ENCODE measurements around the gene EXO1.
"Not testable (repeated sequence)": the region's sequence is repeated elsewhere in the genome, so short reads cannot be mapped to it uniquely, and the experiment has no call there.

Gene EXO1

DNA sequence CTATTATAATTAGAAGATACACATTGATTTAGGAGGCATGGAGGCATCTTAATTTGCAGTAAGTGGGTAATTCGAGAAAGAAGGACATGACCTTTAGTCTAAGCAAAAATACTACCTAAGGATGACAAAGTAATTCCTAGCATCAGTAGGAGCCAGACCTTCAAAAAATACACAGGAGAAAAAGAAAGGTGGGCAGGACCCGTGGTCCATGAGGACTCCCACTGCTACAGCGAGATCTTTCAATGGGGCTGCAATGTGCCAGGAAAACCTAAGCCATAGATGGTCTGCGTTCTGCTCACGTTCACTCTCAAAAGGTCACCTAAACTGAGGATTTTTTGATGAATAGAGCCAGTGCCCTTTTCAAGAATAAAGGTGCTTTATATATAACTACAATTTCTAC, 10.6 kb upstream of the EXO1 start:
- no peak for DNase-seq

DNA sequence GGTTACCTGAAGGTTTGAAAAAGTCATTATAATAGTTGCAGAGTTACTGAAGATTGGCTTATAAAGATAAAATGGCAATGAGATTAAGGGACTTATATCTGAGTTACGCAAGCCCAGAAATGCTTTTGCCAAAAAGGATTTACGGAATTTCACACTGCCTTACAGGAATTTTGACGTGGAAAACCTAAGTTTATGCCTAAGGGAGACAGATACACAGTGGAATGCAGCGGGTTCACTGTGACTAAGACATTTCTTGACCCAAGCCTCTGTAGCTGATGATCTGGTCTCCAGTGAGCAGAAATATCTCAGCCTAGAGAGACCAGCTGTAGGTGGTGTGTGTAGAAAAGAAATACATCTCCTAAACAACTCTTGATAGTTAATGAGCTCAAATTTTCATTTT, 10.1 kb upstream of the EXO1 start:
- DNase-seq, result no peak

DNA sequence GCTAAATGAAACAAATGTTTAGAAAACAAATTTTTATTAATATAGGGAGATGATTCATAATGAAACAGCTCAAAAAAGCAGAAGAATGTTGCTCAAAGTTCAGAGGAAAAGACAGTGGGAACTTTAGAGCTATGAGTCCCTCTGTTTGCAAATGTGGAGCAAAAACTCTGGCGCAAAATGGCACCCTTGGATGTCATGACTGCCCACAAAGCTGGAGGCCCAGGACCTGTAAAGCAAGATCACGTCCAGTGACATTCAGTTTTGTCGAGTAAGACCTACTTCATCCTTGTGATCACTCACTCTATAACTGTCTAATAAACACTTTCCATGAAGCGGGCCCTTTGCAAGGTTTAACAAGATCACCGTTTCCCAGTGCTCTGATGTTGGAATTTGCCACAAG, 9.1 kb upstream of the EXO1 start:
- no peak for DNase-seq

DNA sequence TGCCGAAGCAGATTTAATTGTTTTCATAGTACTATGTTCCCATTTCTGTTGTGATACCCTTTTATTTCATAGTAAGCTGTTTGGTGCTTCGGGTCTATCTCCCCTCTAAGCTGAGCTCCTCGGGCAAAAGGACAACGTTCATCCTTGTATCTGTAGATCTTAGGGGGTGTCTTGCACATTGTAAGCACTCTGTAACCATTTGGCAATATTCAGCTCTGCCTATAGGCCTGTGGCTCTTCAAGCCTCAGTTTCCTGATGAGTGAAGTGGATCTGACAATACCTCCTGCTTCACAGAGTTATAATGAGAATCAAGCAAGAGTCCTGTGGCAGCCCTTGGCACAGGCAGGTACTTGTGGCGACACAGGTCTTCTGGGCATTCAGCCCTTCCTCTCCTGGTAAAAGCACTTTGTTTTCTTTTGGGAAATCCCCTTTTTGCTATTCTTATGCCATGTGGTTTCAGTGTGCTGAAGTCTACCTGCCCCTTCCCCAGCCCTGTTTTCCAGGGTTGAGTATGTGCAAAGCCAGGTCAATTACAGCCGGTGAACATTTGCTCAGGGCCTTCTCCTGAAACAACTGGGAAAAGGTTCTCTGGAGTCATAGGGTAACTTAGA, 8.5 kb upstream of the EXO1 start:
- no peak for DNase-seq

DNA sequence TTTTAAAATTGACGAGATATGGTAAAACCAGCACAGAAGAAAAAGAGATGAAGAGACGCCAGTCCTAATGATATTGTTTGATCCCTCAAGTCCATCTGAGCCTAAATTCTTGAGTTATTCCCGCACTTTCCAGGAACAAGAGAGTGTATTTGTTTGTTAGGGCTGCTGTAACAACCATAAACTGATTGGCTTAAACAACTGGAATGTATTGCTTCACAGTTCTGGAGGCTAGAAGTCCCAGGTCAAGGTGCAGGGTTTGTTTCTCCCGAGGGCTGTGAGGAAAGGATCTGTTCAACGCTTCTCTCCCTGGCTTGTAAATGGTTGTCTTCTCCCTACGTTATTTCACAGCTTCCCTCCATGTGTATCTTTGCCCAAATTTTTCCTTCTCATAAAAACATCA, 7.8 kb upstream of the EXO1 start:
- no peak for DNase-seq

DNA sequence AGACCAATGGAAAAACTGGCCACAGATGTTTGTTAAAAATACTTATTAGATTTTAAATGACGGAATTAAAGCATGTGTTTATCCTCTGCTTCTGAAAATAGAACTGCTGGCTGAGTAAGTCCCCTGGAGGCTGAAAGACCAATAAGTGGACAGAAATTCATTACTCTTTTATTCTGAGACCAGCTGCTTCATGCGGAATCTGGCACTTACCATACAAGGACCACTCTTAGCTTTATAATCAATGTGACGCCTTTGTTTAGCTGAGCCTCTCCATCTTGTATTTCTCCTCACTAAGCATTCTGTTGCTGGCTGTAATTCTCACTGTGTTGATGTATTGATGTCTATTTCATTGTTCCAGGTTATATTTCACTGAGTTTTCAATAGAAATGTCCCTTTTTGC, 6.3 kb upstream of the EXO1 start:
- DNase-seq, result no peak

DNA sequence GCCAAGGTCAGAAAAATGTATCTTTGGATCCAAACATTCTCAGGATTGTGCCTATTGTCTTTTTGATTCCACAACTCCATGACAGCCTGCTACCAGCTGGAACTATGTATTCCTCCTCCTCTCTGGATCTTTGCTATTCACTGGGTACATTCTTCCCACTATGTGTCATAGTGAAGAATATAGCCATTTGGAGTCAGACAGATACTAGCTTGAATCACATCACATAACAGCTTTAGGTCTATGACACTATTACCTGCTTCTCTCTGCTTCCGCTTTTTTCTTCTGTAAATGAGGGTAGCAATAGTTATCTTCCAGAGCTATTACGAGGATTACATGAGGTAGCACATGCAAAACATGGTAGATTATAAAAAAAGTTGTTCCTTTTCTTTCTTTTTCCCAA, 5.4 kb upstream of the EXO1 start:
- DNase-seq, result no peak

DNA sequence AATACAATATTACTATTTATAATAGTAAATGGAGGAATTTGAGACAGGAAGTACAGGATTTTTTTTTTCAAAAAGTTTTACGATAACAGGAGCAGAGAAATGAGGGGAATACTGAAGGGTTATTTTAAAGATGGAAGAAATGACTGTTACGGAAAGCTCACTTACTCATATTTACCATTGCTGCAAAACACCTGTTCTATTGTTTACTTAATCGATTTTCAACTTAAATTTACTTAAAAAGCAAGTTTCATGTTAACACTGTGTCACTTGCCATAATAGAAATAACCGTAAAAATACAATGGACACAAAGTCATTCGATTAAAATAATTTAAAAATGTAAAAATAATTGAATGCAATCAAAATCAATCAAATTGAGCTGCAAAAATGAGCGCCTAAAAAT, 3.4 kb upstream of the EXO1 start:
- no peak for DNase-seq

DNA sequence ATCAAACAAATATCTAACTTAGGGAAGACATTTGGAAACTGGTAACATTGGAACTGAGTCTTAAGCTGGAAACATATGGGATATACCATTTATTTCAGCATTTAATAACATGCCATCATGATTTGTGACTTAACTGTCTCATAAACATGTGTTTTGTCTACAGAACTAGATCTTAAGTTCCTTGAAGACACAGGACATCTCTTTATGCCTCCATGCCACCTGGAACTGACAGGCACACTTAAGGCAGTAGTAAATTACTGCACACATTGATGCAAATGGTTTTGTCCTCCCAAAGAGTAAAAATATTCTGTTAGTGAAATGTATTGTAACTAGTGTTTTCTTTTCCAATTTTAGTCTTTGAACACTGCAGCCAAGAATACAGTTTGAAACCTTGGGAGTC, 1.6 kb upstream of the EXO1 start:
- no peak for DNase-seq

DNA sequence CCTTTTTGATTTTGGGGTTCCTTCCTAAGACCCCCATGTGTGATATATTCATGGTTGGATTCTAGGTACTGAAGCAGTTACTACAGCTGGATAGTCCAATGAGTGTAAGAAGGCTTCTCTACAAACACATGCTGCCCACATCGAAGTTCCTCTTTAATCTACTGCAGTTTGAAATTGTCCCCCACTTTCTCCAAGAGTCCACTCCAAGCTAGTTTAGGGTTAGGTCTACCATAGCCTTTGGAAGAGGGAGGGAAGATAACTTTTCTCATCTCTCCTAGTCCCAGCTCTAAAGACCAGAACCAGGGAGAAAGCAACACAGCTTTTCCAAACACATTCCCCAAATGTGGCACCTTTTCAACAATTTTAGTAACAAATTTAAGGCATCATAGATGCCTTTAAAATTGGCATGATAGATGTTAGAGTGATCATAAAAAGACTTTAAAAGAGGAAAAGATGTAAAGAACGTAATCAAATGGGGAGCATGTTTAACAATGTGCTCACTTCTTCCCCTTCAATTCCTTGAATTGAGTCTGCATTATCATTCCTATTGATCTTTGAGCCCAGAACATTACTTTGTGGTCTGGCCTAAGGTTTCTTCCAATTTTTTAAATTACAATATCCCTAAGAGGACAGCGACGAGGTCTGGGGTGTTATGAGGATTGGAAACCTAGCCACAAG, 1.0 kb upstream of the EXO1 start:
- no peak for DNase-seq

DNA sequence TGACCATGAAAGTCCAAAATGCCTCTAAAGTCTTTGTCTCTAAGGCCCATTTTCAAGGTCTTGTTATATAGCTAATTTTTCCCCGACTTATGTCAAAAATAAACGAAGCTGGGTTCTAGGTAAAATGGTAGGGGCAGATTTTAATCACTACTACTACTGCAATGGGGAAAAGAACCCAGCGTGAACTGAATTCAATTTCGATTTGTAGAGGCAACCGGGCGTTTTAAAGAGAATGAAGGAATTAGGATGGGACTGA, 536 bp upstream of the EXO1 start:
- no peak for DNase-seq

DNA sequence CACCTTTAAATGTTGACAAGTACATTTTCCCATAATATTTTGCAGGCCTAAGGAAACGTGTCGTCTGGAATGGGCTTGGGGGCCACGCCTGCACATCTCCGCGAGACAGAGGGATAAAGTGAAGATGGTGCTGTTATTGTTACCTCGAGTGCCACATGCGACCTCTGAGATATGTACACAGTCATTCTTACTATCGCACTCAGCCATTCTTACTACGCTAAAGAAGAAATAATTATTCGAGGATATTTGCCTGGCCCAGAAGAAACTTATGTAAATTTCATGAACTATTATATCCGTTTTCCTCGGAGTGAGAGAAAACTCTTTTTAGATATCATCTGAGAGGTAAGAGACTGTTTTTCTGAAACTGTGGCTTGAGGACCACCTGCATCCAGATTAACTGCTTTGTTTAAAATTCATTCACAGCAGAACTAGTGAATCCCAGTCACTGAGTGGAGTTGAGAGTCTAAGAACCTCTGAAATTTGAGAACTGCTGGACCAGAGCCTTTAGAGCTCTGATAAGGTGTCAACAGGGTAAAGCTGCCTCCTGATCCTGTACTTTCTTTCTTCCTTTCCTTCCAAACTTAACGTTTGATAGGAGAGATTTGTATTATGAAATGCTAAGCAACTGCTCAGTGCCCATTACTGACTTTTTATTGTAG, 811 bp downstream of the EXO1 start:
- DNase-seq, result no peak

DNA sequence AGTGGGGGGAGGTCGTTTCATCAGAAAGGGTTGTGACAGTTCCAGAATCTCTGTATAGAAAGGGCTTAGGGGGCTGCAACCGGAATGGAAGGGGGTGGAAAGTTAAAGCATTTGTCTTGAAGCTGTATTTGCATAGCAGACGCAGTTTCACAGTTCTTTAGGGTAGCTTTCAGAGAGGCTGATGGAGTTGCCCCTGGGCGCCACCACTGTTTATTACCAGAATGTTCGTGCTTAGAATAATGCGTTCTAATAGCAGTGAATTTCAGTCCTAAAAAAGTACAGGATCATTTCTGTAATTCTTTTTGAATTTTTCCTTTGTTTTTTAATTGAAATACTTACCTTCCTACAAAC, 1.3 kb downstream of the EXO1 start:
- DNase-seq, result no peak

DNA sequence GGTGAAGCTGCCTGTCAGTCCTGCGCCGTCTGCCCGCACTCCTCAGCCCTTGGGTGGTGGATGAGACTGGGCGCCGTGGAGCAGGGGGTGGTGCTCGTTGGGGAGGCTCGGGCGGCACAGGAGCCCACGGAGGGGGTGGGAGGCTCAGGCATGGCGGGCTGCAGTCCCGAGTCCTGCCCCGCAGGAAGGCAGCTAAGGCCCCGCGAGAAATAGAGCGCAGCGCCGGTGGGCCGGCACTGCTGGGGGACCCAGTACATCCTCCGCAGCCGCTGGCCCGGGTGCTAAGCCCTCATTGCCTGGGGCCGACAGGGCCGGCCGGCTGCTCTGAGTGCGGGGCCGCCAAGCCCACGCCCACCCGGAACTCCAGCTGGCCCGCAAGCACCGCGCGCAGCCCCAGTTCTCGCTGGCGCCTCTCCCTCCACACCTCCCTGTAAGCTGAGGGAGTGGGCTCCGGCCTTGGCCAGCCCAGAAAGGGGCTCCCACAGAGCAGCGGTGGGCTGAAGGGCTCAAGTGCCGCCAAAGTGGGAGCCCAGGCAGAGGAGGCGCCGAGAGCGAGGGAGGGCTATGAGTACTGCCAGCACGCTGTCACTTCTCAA, 7.6 kb downstream of the EXO1 start:
- DNase-seq, result not testable (repeated sequence)

DNA sequence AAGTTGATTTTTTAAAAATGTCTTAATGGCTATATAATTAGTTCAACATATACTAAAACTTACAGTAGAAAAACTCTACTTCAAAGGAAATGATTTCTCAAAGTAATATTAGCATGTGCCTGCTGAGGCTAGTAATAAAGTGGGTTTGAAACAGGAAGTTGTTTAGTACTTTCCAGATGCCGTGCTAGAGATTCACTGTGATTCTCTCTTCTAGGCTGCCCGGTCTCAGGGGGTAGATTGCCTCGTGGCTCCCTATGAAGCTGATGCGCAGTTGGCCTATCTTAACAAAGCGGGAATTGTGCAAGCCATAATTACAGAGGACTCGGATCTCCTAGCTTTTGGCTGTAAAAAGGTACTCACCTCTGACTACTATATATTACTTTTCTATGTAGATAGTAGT, 9.1 kb downstream of the EXO1 start:
- DNase-seq, result no peak

DNA sequence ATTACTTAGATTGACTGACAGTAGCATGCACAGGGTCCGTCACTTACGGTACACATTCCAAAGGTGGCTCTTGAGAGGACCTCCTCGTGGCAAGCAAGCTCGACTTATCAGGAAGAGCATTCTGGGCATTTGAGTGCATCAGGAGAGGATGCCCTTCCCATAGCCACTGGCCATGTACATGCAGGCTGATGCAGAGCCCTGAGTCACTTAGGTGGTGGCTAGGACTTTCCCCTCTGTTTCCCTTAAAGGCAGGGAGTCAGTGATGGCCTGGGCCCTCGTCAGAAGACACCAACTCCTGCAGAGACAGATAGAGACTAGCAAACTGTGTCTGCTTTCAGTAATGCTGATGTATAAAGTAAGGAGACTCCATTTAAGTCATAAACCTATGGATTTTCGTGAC, 12.9 kb downstream of the EXO1 start:
- DNase-seq, result no peak

DNA sequence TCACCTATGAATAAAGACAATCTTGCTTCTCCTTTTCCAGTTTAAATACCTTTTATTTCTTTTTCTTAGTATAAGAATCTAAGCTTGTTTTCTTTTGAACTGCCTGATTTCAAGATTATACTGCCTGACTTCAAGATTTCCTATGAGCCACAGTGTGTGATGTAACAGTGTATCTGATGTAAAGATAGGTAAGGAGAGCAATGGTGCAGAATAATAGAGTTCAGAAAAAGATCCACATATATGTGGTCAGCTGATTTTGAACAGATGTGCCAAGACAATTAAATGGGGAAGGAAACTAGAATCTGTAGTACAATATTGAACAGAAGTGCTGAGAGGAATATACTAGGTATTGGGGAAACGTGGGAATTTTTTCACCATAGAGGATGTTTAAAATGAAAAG, 21.0 kb downstream of the EXO1 start:
- no peak for DNase-seq

DNA sequence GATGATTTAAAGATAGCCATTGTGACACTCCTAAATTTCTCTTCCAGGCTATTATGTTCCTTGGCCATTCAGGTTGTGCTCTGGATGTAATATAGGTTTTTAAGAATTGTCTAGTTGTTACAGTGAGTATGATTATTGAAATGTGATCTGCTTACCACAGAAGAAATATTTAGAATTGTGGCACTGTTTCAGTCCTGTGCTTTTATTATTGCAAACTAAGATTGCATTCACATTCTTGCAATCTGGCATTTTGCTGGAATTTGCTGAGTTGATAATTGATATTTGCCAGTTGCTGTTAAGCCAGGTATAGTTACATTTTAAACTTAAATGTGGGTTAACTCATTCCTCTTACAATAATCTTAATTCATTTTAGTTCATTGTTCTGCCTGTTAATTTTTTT, 22.3 kb downstream of the EXO1 start:
- DNase-seq, result no peak

DNA sequence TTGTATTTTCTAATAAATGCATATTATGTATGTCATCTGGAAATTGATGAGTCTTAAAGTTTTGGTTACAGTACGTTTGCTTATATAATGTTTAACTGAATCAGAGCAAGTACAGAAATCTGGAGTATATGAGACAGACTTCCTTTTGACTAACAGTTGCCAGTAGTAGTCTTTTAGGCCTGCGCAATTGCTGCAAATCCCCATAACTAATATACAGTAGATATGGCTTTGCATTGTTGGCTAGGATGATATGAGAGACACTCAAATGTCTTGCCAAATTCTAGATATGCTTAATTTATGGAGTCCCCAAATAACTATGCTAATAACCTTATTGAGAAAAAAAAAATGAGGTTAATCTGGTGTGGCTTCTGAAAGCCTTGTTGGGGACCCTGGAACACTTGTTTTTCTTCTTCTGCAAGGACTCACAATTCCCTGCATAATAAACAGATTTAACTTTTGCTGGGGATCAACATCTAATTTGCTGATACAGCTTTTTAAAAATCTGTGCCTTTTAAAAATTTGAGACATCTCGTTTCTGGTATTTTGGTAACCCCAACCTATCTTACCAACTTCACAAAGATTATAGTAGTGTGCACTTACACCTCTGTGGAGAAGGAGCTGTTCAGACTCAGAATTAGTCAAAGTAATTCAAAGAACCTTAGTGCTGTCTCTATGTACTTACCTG, 22.9 kb downstream of the EXO1 start:
- no peak for DNase-seq

DNA sequence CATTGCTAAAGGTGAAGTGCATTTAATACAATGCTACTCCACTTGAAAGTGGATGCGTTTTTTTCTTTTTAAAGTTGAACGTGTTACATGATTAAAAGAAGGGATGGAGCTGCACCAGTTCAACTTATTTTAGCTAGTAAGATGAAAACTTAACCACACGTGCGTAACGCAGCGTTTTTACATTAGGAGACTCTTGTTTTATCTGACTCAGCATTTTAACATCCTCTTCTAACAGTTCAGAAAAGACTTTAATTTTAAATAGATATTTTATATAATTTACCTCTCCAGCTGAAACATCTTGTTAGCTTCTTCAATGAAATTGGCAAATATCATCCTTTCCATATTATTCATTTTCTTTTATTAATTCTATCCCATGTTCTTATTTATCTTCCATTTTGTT, 33.4 kb downstream of the EXO1 start:
- DNase-seq, result no peak

DNA sequence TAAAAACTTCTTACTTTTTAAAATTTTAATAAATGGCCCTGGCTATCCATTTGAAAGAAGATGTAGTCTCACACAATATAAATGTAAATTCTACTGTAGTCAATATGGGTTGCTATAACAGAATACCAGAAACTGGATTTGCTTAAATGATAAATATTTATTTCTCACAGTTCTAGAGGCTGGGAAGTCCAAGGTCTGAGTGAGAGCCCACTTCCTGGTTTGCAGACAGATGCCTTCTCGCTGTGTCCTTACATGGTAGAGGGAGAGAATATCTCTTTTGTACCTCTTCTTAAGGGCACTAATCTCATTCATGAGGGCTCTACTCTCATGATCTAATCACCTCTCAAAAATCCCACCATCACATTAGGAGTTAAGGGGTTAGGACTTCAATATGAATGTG, 35.2 kb downstream of the EXO1 start:
- DNase-seq, result no peak

DNA sequence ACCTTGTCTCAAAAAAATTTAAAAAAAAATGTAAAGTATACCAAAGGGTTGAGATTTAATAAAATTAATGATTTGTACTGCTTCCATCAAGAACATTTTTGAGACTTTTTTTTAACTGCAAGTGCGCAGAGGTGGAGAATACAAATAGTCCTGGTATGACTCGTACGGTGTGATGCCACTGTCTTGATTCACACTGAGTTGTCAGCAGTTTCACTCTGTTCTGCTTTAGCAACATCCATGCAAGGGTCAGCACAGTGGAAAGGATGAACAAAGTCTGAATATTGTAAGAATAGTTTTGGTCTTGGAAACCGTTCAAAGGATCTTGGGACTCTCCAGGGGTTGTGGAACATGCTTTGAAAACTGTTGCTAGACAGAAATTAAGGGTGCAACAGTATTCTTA, 40.2 kb downstream of the EXO1 start:
- no peak for DNase-seq

DNA sequence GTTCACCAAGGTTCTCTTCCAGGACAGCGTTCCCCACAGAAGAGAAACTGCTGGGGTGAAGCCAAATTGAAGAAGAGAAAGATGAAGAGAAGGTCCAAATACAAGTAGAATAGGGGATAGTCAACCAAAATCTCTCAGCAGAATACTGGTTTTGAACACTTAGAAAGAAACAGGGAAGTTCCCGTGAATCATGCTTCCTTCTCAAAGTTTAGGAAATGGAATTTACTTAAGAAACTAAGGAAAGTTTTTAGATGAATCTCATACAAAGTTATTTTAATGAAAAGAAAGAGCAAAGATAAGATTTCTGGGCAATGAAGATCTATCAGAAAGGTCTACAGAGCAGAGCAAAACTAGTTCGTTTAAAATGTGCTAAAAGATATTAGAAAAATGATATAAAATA, 43.3 kb downstream of the EXO1 start:
- no peak for DNase-seq

DNA sequence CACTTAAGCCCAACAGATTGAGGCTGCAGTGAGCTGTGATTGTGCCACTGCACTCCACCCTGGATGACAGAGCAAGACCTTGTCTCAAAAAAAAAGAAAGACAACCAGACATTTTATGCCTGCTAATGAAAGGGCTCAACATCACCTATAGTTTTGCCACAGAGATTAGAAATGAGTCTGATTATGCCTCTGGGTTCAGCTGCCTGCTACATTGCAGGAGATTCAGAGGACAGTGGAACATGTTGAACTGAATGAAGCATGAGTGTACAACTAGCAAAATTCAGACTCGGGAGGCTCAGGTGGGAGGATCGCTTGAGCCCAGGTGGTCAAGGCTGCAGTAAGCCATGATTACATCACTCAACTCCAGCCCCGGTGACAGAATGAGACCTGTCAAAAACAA, 46.0 kb downstream of the EXO1 start:
- DNase-seq, result no peak
